Fibroblast of the aortic adventitia (primary cell): ENCODE results near the gene DCAKD. TPM values are rescaled to one million over a fixed set of nuclear protein-coding genes. Genes with fewer than 3 reads are reported as not detected.
A peak's percentile ranks its signal among the peaks of the same experiment; 100 is the strongest.

Experiments
- DNase-seq: peaks from one replicate; pipeline ENCODE4 v3.0.0-alpha.2; 2010; ENCODE audit warnings: low read depth
- H3K4me3 ChIP-seq: 2 replicates; pipeline ENCODE4 v1.5.1; 2011; ENCODE audit warnings: low read depth, mild to moderate bottlenecking, control low read depth, low read length, moderate library complexity
- total RNA-seq: library from RNA; depleted of rRNA; stranded (reverse); fragments of >200 nt; gene quantifications from 2 replicates; pipeline ENCODE4 v1.2.3, GENCODE V29; 2012; ENCODE audit warnings: low replicate concordance
- TF ChIP-seq, protein P1 (sequence below): IDR thresholded peaks from 2 replicates; pipeline ENCODE4 v1.5.1; 2011; ENCODE audit warnings: mild to moderate bottlenecking, low read length, control low read depth, inconsistent platforms; ENCODE audit not compliant: insufficient read depth

The DCAKD gene
- total RNA-seq, 1 donor, result 31.3 TPM

DNA sequence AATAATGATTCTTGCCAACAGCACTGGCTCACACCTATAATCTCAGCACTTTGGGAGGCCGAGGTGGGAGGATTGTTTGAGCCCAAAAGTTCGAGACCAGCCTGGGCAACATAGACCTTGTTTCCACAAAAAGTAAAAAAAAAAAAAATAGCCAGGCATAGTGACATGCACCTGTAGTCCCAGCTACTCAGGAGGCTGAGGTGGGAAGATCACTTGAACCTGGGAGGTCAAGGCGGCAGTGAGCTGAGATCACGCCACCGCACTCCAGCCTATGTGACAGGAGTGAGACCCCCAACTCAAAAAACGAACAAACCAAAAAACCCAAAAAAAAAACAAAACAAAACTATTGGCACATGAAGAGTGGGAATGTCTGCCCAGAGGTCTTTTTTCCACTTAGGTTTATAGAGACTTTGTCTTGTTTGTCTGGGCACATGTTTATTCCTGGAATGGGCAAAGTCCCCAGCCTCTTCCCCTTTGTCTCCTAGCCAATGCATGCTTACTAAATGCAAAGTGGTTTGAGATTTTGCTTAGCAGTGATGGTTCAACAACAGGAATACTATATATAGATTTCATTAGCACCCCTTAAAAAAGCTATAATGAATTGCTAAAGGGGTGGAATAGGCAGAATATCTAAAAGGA lies 35.6 kb upstream of the DCAKD start:
- DNase-seq, result no peak
- no peak overlapping the region for H3K4me3 ChIP-seq
- TF ChIP-seq, protein P1, sequence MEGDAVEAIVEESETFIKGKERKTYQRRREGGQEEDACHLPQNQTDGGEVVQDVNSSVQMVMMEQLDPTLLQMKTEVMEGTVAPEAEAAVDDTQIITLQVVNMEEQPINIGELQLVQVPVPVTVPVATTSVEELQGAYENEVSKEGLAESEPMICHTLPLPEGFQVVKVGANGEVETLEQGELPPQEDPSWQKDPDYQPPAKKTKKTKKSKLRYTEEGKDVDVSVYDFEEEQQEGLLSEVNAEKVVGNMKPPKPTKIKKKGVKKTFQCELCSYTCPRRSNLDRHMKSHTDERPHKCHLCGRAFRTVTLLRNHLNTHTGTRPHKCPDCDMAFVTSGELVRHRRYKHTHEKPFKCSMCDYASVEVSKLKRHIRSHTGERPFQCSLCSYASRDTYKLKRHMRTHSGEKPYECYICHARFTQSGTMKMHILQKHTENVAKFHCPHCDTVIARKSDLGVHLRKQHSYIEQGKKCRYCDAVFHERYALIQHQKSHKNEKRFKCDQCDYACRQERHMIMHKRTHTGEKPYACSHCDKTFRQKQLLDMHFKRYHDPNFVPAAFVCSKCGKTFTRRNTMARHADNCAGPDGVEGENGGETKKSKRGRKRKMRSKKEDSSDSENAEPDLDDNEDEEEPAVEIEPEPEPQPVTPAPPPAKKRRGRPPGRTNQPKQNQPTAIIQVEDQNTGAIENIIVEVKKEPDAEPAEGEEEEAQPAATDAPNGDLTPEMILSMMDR, result no peak

DNA sequence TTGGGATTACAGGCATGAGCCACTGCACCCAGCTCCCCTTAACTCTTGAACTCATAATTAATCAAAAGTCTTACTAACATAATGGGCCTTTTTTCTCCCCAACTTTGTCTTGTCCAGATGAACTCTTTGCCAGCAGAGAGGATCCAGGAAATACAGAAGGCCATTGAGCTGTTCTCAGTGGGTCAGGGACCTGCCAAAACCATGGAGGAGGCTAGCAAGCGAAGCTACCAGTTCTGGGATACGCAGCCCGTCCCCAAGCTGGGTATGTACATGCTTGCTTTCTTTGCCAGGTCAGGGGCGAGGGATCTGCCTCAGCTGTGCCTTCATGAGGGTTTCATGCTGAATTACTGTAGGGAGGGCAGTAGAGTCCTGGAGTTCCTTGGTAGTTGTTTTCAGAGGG lies 35.0 kb upstream of the DCAKD start:
- TF ChIP-seq, protein P1, result no peak
- H3K4me3 ChIP-seq, result no peak overlapping the region
- no peak for DNase-seq

DNA sequence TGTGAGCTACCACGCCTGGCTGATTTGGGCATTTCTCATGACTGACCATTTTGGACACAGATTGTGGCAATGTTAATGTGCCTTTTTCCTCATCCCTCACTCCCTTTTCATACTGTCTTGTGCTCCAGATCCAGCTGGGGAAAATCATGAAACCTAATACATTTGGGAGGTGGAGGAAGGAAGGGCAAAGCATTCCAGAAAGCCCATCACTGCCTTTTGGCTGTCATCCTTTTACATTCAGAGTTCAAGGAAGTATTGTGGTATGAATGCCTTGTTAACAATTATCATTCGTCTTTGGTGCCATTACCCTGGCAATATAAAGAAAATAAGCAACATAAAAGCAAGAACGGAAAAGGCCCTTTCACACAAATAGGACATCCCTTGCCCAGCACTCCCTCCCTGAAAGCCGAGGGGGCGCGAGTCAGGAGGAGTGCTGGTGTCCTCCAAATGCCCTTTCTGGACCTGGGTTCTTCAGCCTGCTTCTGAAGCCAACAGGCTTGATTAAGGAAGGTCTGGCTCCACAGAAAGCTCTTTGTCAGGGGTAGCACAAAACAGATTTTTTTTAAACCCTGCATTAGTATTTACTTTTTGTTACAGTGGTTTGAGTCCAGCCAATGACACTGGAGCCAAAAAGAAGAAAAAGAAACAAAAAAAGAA lies 29.7 kb upstream of the DCAKD start:
- TF ChIP-seq, protein P1, result no peak
- no peak overlapping the region for H3K4me3 ChIP-seq
- no peak for DNase-seq

DNA sequence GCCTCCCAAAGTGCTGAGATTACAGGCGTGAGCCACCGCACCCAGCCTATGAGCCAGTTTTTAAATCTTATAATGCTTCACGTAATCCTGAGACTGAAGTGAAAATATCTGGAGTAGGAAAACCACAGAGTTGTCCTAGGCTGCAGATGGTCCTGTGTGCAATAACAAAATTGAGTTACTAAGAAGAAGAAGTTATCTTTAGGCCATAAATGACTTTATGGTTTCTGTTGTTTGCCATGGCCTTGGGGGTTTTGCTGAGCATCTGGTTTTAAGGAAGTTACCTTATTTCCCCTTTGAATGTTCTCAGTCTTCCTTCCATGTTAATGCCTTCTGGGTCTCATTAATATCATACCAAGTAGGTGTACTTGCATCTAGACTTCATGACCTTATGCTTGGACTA lies 26.2 kb upstream of the DCAKD start:
- no peak for DNase-seq
- H3K4me3 ChIP-seq, result no peak overlapping the region
- TF ChIP-seq, protein P1, result no peak

DNA sequence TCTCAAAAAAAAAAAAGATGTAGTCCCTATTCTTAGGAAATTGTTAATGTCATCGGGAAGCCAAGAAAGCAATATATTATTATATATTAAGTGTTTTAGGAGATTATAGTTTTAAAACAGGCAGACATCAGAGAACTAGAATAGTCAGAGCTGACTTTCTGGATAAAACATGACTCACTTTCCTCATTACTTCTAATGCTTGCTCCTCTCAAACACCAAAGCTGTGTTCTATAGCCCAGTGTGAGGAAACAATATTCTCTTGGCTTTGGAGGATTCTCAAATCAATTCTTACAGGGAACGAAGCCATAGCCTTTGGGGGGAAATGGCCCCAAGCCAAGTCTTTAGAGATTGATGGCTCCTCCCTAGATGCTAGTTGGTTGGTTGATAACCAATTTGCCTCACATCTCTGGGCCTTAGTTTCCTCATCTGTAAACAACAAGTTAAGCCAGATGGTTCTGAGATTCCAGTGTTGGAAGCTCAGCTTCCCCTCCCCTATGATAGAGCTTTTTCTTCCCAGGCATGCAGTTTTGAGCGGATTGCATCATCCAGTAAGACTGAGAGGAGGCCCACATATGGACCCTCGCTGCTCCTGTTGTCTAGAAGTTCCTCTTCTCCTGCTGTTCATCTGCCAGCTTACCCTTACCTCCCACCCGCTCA lies 22.1 kb upstream of the DCAKD start:
- TF ChIP-seq, protein P1, result no peak
- H3K4me3 ChIP-seq, result no peak overlapping the region
- peak; percentile 99 for DNase-seq

DNA sequence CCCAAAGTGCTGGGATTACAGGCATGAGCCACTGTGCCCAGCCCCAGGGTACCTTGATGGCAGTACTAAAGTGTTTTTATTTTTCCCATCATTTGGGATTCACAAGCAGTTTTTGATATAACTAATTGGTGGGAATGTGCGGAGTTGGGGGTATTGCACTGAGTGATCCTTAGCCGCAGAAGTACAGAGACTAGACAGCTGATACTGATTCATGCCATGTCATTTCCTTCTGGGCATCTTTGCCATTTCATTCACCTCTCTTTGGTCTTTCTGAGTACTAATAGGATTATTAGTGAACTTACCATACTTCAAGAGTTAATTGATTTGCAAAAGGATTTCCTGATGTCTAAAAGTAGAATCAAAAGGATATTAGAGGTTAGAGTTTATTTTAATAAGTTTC lies 19.4 kb upstream of the DCAKD start:
- TF ChIP-seq, protein P1, result no peak
- DNase-seq, result no peak
- no peak overlapping the region for H3K4me3 ChIP-seq
